ENCODE data around the gene DPH6.

GRCh38 chr15:35487417-35487816 is 58.5 kb downstream of the DPH6 start:
- TF ChIP-seq POLR2A (IDR thresholded peaks at IDR 0.05) (no peak), CTCF (IDR thresholded peaks at IDR 0.05) (no peak)

Measured in suprapubic skin (tissue), 3 donors.